ENCODE results near the gene LRRC53. TPM values are rescaled to one million over a fixed set of nuclear protein-coding genes. Genes with fewer than 3 reads are reported as not detected.

LRRC53 gene
- polyA plus RNA-seq, 1 donor (not counting 4 experiments of a cell fraction or from before 2014, with no cell fraction given) = not detected

GRCh38 chr1:74526708-74527107 is 14.3 kb upstream of the LRRC53 start:
- dilution Hi-C loops (cut with MboI; ENCODE audit: extremely low pct_ligation_motif_present, low sequenced_read_pairs) = no loop called here
- no peaks in the 10 kb centered on the region for H4K20me1 ChIP-seq (ENCODE audit: control insufficient read depth, extremely low read depth, insufficient read depth, low read length)
- H3K4me2 ChIP-seq (ENCODE audit: control insufficient read depth, extremely low read depth, insufficient read depth, low read depth, low read length) = no peak overlapping the region

GRCh38 chr1:74523873-74524480 is 11.6 kb upstream of the LRRC53 start:
- Histone ChIP-seq H3K27me3 (ENCODE audit: control insufficient read depth, extremely low read depth, insufficient read depth, low read length) (no peaks in the 10 kb centered on the region), H2AFZ (ENCODE audit: control insufficient read depth, low read length) (no peak overlapping the region), H3K36me3 (ENCODE audit: control insufficient read depth in 2 of 2, extremely low read depth in 1 of 2, insufficient read depth in 2 of 2, low read length in 2 of 2) (no peaks in the 10 kb centered on the region), H3K4me3 (ENCODE audit: control insufficient read depth in 2 of 3, extremely low read depth in 1 of 3, insufficient read depth in 2 of 3, low read depth in 1 of 3, low read length in 3 of 3) (no peak overlapping the region), H3K9ac (ENCODE audit: control insufficient read depth, extremely low read depth, insufficient read depth, low read length) (no peak overlapping the region), H3K9me1 (ENCODE audit: control insufficient read depth, extremely low read depth, insufficient read depth, low read length) (no peaks in the 10 kb centered on the region), H3K4me1 (ENCODE audit: control insufficient read depth, extremely low read depth, insufficient read depth, low read length) (no peaks in the 10 kb centered on the region), H3K27ac (ENCODE audit: control insufficient read depth, insufficient read depth, low read length) (no peak overlapping the region), H3K9me3 (ENCODE audit: control insufficient read depth, low read depth, low read length) (no peaks in the 10 kb centered on the region), H3K4me2 (ENCODE audit: control insufficient read depth, extremely low read depth, insufficient read depth, low read depth, low read length) (no peak overlapping the region), H4K20me1 (ENCODE audit: control insufficient read depth, extremely low read depth, insufficient read depth, low read length) (no peaks in the 10 kb centered on the region), H3K79me2 (ENCODE audit: control insufficient read depth, insufficient read depth, low read length) (no peaks in the 10 kb centered on the region)
- TF ChIP-seq EZH2 (IDR thresholded peaks at IDR 0.05; ENCODE audit: low read length) = no peak
- TF ChIP-seq CTCF (optimal IDR thresholded peaks at IDR 0.05 in 1 of 3, IDR thresholded peaks at IDR 0.05 in 1 of 3, conservative IDR thresholded peaks at IDR 0.05 in 1 of 3; ENCODE audit: extremely low read depth in 1 of 3, insufficient read depth in 2 of 3, low read length in 3 of 3) = no peak
- dilution Hi-C loops (cut with MboI; ENCODE audit: extremely low pct_ligation_motif_present, low sequenced_read_pairs) = no loop called here
- no peak for DNase-seq (ENCODE audit: low read depth, low spot score)
- no peak for FAIRE-seq

More at GRCh38 chr1:74526708-74527107, 14.3 kb upstream of the LRRC53 start:
- Histone ChIP-seq H3K79me2 (ENCODE audit: control insufficient read depth, insufficient read depth, low read length) (no peaks in the 10 kb centered on the region), H3K9me3 (ENCODE audit: control insufficient read depth, low read depth, low read length) (no peaks in the 10 kb centered on the region), H2AFZ (ENCODE audit: control insufficient read depth, low read length) (no peak overlapping the region), H3K36me3 (ENCODE audit: control insufficient read depth in 2 of 2, extremely low read depth in 1 of 2, insufficient read depth in 2 of 2, low read length in 2 of 2) (no peaks in the 10 kb centered on the region), H3K9me1 (ENCODE audit: control insufficient read depth, extremely low read depth, insufficient read depth, low read length) (no peaks in the 10 kb centered on the region), H3K4me3 (ENCODE audit: control insufficient read depth in 2 of 3, extremely low read depth in 1 of 3, insufficient read depth in 2 of 3, low read depth in 1 of 3, low read length in 3 of 3) (no peak overlapping the region), H3K27me3 (ENCODE audit: control insufficient read depth, extremely low read depth, insufficient read depth, low read length) (no peaks in the 10 kb centered on the region), H3K4me1 (ENCODE audit: control insufficient read depth, extremely low read depth, insufficient read depth, low read length) (no peaks in the 10 kb centered on the region), H3K9ac (ENCODE audit: control insufficient read depth, extremely low read depth, insufficient read depth, low read length) (no peak overlapping the region), H3K27ac (ENCODE audit: control insufficient read depth, insufficient read depth, low read length) (no peak overlapping the region)
- DNase-seq (ENCODE audit: low read depth, low spot score) = no peak
- TF ChIP-seq EZH2 (IDR thresholded peaks at IDR 0.05; ENCODE audit: low read length) (no peak), CTCF (optimal IDR thresholded peaks at IDR 0.05 in 1 of 3, IDR thresholded peaks at IDR 0.05 in 1 of 3, conservative IDR thresholded peaks at IDR 0.05 in 1 of 3; ENCODE audit: extremely low read depth in 1 of 3, insufficient read depth in 2 of 3, low read length in 3 of 3) (no peak)
- FAIRE-seq = no peak
